Glutamatergic neuron (in vitro differentiated cells): Measurements from ENCODE around the gene MYBBP1A. TPM values are rescaled to one million over a fixed set of nuclear protein-coding genes. Genes with fewer than 3 reads are reported as not detected.

Experiments used
- DNase-seq: peaks from one replicate; pipeline ENCODE4 v3.0.0; 2022
- H3K27ac Mint-ChIP-seq: one replicate; pipeline ENCODE4 v1.8.0; 2020; ENCODE audit warnings: mild to moderate bottlenecking, mixed read lengths, inconsistent platforms; ENCODE audit not compliant: unreplicated experiment
- H3K27me3 Mint-ChIP-seq: one replicate; pipeline ENCODE4 v1.8.0; 2020; ENCODE audit warnings: mild to moderate bottlenecking, moderate library complexity, mixed read lengths, inconsistent platforms; ENCODE audit not compliant: unreplicated experiment
- H3K36me3 Mint-ChIP-seq: one replicate; pipeline ENCODE4 v1.8.0; 2020; ENCODE audit warnings: mild to moderate bottlenecking, mixed read lengths, inconsistent platforms; ENCODE audit not compliant: unreplicated experiment
- H3K4me1 Mint-ChIP-seq: one replicate; pipeline ENCODE4 v1.8.0; 2020; ENCODE audit warnings: mild to moderate bottlenecking, low read depth, mixed read lengths, inconsistent platforms; ENCODE audit not compliant: unreplicated experiment
- H3K4me3 Mint-ChIP-seq: one replicate; pipeline ENCODE4 v1.8.0; 2020; ENCODE audit warnings: mild to moderate bottlenecking, mixed read lengths, inconsistent platforms; ENCODE audit not compliant: unreplicated experiment
- H3K9me3 Mint-ChIP-seq: one replicate; pipeline ENCODE4 v1.8.0; 2020; ENCODE audit warnings: mild to moderate bottlenecking, moderate library complexity, mixed read lengths, inconsistent platforms; ENCODE audit not compliant: unreplicated experiment
- total RNA-seq: library from RNA; stranded (reverse); fragmentation: NEBNext Ultra II Directional; extraction: Animal tissue kit (Norgen Biotek cat#: 25700); gene quantifications from one replicate; pipeline ENCODE4 v1.2.1, GENCODE V29; 2021; ENCODE audit not compliant: unreplicated experiment
- TF ChIP-seq, protein P1 (sequence below): fragments of 200-600 bp; sonication (generic); IDR thresholded peaks from one replicate; pipeline ENCODE4 v1.5.0; 2021; ENCODE audit not compliant: partially characterized antibody, unreplicated experiment

MYBBP1A gene
- total RNA-seq, 1 donor from 2014 or later = 44.8 TPM

DNA sequence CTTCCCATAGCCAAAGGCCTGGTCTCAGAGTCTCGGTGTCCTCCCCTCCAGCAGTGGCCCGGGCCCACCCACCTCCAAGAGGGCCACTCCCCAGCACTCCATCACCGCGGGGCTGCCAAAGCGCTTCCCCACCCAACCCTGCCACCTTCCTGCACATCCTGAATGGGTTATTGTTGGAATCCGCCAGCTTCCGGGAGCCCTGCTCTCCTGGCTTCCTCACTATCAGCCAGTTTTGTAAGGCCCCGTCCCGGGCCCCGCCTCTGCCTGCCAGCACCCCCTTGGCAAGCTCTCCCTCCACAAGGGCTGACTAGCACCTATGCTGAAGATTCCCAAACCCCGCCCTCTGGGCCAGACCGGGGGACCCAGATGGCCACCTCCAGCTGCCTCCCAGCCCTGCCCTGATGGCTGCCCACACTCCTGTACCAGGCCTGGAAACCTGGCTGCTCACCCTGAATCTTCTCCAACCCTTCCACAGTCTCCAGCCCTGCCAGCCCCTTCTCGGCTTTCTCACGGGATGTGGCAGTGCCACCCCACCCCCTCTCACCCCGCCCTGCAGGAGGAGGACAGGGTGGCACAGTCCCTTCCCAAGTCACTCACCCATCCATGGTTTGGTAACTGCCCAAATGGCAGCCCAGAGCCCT lies 14.4 kb downstream of the MYBBP1A start:
- Mint-ChIP-seq H3K36me3 (no peaks in the 10 kb centered on the region), H3K27me3 (no peaks in the 10 kb centered on the region), H3K4me3 (no peak overlapping the region), H3K27ac (peak overlapping the region; percentile 8), H3K4me1 (peaks cover 3% of the 10 kb centered on the region), H3K9me3 (peaks cover 1% of the 10 kb centered on the region)
- DNase-seq = no peak
- TF ChIP-seq, protein P1, sequence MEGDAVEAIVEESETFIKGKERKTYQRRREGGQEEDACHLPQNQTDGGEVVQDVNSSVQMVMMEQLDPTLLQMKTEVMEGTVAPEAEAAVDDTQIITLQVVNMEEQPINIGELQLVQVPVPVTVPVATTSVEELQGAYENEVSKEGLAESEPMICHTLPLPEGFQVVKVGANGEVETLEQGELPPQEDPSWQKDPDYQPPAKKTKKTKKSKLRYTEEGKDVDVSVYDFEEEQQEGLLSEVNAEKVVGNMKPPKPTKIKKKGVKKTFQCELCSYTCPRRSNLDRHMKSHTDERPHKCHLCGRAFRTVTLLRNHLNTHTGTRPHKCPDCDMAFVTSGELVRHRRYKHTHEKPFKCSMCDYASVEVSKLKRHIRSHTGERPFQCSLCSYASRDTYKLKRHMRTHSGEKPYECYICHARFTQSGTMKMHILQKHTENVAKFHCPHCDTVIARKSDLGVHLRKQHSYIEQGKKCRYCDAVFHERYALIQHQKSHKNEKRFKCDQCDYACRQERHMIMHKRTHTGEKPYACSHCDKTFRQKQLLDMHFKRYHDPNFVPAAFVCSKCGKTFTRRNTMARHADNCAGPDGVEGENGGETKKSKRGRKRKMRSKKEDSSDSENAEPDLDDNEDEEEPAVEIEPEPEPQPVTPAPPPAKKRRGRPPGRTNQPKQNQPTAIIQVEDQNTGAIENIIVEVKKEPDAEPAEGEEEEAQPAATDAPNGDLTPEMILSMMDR = no peak

DNA sequence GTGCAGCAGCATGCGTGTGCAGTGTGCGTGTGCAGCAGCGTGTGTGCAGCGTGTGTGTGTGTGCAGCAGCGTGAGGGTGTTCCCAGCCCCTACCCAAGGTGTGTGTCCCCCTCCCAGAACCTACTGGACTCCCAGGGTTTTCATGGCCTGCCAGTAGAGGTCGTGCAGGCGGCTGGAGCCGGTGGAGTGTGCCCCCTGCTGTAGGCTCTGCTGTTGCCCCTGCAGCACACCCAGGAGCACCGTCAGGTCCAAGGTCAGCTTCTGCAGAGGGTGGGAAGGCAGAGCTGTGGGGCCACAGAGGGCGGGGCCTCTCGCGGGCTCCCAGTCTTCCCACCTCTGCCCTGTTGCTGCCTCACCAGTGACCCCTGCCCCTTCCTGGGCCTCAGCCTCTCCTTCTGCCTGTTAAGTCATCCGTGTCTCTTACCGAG lies 14.9 kb downstream of the MYBBP1A start:
- peaks cover 1% of the 10 kb centered on the region for H3K9me3 Mint-ChIP-seq
- H3K27ac Mint-ChIP-seq = no peak overlapping the region
- H3K36me3 Mint-ChIP-seq = no peaks in the 10 kb centered on the region
- peaks cover 5% of the 10 kb centered on the region for H3K4me1 Mint-ChIP-seq
- DNase-seq = no peak
- peaks cover 2% of the 10 kb centered on the region for H3K27me3 Mint-ChIP-seq
- no peak overlapping the region for H3K4me3 Mint-ChIP-seq
- TF ChIP-seq, protein P1 = no peak

DNA sequence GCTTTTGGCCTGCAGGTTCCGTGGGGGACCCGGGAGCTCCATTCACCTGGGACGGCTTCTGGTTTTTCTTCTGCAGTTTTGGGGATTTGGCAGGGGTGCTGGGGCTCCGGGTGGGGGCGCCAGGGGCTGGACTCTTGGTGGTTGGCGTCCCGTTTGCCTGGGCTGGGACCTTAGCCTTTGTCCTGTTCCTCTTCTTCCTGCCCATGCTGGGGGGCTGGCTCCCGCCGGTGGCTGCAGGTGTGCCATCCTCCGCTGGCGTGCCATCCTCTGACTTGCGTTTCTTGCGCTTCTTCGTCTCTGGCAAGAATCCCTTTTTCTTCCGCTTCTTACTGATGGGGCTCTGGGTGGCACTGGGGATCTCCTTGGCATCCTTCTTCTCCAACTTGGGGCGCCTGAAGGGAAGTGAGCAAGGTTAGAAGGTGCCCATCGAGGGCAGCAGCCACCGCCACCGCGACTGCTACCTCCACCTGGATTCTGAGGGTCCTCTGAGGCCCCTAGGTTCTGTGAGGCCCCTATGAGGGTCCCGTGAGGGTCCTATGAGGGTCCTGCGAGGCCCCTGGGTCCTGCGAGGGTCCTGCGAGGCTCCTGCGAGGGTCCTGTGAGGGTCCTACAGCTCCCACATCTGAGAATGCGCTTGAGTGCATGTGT lies 15.5 kb downstream of the MYBBP1A start:
- no peak for DNase-seq
- Mint-ChIP-seq H3K4me3 (no peak overlapping the region), H3K27me3 (peaks cover 2% of the 10 kb centered on the region), H3K4me1 (peaks cover 1% of the 10 kb centered on the region), H3K27ac (no peak overlapping the region), H3K36me3 (no peaks in the 10 kb centered on the region), H3K9me3 (peaks cover 1% of the 10 kb centered on the region)
- TF ChIP-seq, protein P1 = no peak

DNA sequence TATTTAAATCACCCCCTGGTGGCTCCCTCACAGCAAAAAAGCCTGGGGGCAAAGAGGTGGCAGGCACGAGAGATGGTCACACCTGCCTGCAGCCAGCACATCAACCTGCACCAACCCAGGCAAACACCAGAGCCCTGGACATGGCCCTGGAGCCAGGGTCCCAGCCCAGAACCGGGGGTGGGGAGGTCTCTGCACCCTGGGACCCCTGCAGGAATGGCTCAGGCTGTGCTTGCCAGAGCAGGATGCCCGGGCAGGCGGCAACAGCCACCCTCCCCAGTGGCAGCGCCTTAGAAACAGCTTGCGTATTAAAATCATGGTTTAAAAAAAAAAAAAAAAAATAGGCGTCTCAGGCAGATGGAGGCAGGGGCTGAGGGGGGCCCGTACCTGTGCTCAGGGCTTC lies 16.2 kb downstream of the MYBBP1A start:
- TF ChIP-seq, protein P1 = no peak
- Mint-ChIP-seq H3K27ac (no peak overlapping the region), H3K4me1 (peaks cover 1% of the 10 kb centered on the region), H3K4me3 (no peak overlapping the region), H3K36me3 (no peaks in the 10 kb centered on the region), H3K27me3 (peaks cover 2% of the 10 kb centered on the region), H3K9me3 (peaks cover 1% of the 10 kb centered on the region)
- DNase-seq = peak; percentile 17

DNA sequence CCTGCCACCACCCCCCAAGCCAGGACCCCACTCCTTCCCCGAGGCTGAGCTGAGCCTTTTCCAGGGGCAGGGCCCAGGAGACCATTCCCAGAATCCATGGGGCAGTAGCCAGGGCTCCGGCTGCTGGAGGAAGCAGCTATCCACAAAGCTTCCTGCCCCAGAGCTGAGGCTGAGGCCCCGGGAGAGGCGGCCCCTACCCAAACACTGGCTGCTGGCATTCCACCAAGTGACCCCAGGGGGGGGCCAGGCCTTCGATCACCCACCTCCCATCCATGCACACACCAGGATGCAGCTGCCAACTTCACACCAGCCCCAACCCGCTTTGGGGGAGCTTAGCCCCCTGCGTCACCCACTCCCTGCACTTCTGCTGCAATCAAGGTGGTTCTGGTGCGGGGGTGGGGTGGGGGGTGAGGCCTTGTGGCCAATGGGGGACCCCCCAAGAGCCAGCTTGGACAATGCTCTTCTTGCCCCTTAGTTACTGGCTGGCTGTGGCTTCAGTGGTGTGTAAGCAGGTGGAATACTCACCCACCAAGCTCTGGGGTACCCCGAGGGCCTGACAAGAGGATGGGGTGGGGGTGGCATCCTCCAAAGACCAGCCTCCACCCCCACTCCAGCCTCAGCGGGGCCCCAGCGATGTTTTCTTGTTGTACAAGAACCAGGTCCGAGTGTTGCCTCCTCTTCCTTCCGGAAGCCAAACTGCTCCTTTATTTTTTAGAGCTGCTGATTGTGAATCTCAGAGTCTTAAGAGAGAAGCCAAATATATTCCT lies 16.8 kb downstream of the MYBBP1A start:
- Mint-ChIP-seq H3K4me1 (peaks cover 1% of the 10 kb centered on the region), H3K36me3 (no peaks in the 10 kb centered on the region), H3K4me3 (no peak overlapping the region), H3K27me3 (peaks cover 3% of the 10 kb centered on the region), H3K27ac (no peak overlapping the region), H3K9me3 (peaks cover 1% of the 10 kb centered on the region)
- no peak for DNase-seq
- TF ChIP-seq, protein P1 = no peak
